ENCODE data around the gene ZNRF3.

Gene ZNRF3

DNA sequence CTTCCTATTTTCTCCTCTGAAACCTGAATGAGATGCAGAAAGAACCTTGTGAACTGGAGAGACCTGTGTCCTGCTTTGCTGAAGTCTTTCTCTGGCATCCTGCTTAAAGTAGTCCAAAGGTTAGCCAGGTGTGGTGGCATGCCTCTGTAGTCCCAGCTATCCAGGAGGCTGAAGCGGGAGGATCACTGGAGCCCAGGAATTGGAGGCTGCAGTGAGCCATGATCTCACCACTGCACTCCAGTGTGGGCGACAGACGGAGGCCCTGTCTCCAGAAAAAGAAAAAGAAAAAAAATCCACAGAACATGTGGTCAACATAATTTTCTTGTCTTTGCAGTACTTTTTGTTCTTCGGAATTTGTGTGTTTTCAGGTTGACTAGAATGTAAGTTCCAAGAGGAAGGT is 187.1 kb downstream of the ZNRF3 start:
- no peak for TF ChIP-seq ZNF274 (IDR thresholded peaks at IDR 0.05; ENCODE audit: low read depth, low read length)
- H3K4me3 ChIP-seq (ENCODE audit: low read length): no peak overlapping the region

- no peak for TF ChIP-seq ZNF274 (IDR thresholded peaks at IDR 0.05; ENCODE audit: low read depth, low read length)
- H3K4me3 ChIP-seq (ENCODE audit: low read length): peak overlapping the region; percentile 15; the same call in 1 of the 2 replicates
These were observed 188.1 kb downstream of the ZNRF3 start for GRCh38 chr22:29071261-29072045.

- peak overlapping the region; percentile 44; the same call in 1 of the 2 replicates for H3K4me3 ChIP-seq (ENCODE audit: low read length)
- no peak for TF ChIP-seq ZNF274 (IDR thresholded peaks at IDR 0.05; ENCODE audit: low read depth, low read length)
These were observed 189.0 kb downstream of the ZNRF3 start for GRCh38 chr22:29072193-29072978.

DNA sequence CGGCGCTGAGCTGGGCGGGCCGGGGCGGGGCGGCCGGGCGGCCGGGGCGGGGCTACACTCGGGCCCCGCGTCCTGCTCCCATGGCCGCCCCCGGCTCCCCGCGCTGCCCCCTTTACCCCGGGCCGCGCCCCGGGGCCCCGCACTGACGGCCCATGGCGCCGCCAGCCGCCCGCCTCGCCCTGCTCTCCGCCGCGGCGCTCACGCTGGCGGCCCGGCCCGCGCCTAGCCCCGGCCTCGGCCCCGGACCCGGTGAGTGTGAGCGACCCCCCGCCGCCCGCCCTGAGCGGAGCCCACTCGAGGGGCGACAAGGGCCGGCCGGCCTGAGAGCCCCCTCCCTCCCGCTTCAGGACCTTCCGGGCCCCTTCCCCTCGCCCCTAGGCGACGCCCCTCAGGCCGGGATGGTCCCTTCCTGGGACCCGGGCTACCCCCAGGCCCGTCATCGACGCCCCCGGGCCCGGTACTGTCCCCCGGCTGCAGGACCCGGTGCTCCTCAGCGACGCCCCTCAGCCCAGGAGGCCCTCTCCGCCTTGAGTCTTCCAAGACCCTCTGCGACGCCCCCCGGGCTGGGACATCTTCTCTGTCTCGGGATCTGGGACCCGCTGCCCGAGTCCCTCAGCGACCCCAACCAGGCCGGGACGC is 189.7 kb downstream of the ZNRF3 start, which contains the start of gene KREMEN1:
KREMEN1 (plus strand) TSS at position 57 of the 639 bp plus-strand sequence; CDS start at position 153, 96 bp downstream.
- H3K4me3 ChIP-seq (ENCODE audit: low read length): peak within 1 kb of the TSS; percentile 47; the same call in 1 of the 2 replicates
- no peak for TF ChIP-seq ZNF274 (IDR thresholded peaks at IDR 0.05; ENCODE audit: low read depth, low read length)

GRCh38 chr22:29073618-29074275 is 190.4 kb downstream of the ZNRF3 start:
- H3K4me3 ChIP-seq (ENCODE audit: low read length): peak overlapping the region; percentile 47; the same call in 1 of the 2 replicates
- TF ChIP-seq ZNF274 (IDR thresholded peaks at IDR 0.05; ENCODE audit: low read depth, low read length): no peak

GRCh38 chr22:29074276-29074772 is 191.0 kb downstream of the ZNRF3 start:
- no peak for TF ChIP-seq ZNF274 (IDR thresholded peaks at IDR 0.05; ENCODE audit: low read depth, low read length)
- H3K4me3 ChIP-seq (ENCODE audit: low read length): no peak overlapping the region

DNA sequence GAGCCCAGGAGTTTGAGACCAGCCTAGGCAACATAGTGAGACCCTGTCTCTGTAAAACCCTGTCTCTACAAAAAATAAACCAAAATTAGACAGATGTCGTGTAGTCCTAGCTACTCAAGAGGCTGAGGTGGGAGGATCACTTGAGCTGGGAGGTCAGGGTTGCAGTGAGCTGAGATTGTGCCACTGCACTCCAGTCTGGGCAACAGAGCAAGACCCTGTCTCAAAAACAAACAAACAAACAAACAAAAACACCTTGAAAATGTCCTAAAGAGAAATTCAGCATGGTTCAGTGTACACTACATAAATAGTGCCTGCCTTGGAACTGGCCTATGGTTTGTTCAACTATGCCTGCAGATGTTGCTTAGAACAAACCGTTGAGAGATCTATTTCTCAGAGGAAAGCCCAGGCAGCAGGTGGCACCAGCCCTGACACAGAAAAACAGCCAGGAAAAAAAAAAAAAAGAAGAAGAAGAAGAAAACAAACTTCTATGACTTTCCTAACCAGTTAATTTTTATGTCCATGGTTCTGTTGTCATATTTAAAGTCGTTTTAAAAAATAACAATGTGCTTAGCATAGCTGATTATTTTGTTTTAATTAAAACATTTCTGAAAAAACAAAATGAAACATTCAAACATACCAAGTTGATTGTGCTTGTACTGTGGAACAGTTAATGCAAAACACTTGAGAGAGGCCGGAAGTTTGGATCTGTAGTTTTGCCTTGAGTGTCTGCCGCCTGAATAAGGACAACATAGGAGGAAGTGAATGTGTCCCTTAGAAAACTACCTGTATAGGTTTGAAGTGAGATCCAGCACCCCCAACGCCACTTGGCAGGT is 194.9 kb downstream of the ZNRF3 start:
- no peak for TF ChIP-seq ZNF274 (IDR thresholded peaks at IDR 0.05; ENCODE audit: low read depth, low read length)

DNA sequence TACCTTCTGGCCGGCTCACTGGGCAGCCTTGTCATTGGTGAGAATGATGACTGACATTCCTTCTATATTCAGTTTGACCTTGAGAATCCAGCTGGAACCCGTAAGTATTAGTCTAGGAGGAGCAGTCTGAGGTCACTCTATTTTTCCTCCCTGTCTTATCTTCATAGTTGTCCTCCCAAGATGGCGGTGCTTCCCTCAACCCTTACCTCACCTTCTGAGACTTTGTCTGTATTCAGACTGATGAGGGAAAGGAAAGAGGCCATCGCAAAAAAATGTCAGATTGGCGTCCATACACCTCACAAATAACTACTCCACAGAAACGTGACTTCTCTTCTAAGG is 195.5 kb downstream of the ZNRF3 start:
- no peak for TF ChIP-seq ZNF274 (IDR thresholded peaks at IDR 0.05; ENCODE audit: low read depth, low read length)
- H3K4me3 ChIP-seq (ENCODE audit: low read length): no peak overlapping the region

More for the DNA sequence above, 194.9 kb downstream of the ZNRF3 start:
- no peak overlapping the region for H3K4me3 ChIP-seq (ENCODE audit: low read length)

- no peak overlapping the region for H3K4me3 ChIP-seq (ENCODE audit: low read length)
- no peak for TF ChIP-seq ZNF274 (IDR thresholded peaks at IDR 0.05; ENCODE audit: low read depth, low read length)
These were observed 196.0 kb downstream of the ZNRF3 start for GRCh38 chr22:29079218-29079901.

DNA sequence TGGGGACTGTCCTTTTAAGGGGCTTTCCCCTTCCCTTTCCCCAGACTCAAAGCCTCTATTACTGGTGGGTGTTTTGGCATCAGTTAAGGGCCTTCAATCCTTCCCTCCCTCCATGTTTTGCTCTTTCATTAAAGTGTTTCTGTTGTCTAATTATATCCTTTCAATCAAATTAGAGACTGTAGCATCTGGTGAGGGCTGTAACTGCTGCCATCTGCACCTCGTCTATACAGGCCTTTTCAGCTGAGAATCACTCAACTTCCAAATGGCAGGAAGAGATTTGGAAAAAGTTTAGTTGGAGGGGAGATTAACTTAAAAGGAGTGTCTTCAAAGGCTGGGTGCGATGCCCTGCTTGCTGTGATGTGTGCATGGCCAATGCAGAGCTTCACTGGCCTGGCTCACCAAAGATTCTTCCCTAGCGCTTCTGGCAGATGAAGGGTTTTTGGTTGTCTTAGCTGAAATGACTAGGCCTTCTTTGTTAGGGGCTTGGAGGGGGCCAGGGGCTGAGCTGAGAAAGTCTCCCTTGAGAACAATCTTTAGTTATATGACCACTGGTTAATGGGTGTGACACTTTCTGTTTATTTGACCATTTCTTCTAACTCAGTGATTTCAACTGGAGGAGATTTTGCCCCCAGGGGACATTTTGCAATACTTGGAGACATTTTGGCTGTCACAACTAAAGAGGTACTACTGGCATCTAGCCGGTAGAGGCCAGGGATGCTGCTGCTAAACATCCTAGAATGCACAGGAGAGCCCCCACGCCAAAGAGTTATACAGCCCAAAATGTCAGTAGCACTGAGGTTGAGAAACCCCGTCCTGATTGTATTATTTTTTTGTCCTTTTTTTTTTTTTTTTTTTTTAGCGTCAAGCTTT is 197.0 kb downstream of the ZNRF3 start:
- no peak for TF ChIP-seq ZNF274 (IDR thresholded peaks at IDR 0.05; ENCODE audit: low read depth, low read length)
- no peak overlapping the region for H3K4me3 ChIP-seq (ENCODE audit: low read length)

- H3K4me3 ChIP-seq (ENCODE audit: low read length): no peak overlapping the region
- TF ChIP-seq ZNF274 (IDR thresholded peaks at IDR 0.05; ENCODE audit: low read depth, low read length): no peak
These were observed 198.3 kb downstream of the ZNRF3 start for GRCh38 chr22:29081517-29082236.

Measured in GM08714 (cell line).